Erythroblast (primary cell): ENCODE data around the gene SLC25A22.

ENCODE experiments used
- GATA1 ChIP-seq: IDR thresholded peaks from 2 replicates; pipeline ENCODE4 v1.6.1; 2011; ENCODE audit warnings: low read depth, mild to moderate bottlenecking, control low read depth, low read length, moderate library complexity
- POLR2A ChIP-seq: IDR thresholded peaks from 2 replicates; pipeline ENCODE4 v1.6.1; 2011; ENCODE audit warnings: mild to moderate bottlenecking, low read length

DNA sequence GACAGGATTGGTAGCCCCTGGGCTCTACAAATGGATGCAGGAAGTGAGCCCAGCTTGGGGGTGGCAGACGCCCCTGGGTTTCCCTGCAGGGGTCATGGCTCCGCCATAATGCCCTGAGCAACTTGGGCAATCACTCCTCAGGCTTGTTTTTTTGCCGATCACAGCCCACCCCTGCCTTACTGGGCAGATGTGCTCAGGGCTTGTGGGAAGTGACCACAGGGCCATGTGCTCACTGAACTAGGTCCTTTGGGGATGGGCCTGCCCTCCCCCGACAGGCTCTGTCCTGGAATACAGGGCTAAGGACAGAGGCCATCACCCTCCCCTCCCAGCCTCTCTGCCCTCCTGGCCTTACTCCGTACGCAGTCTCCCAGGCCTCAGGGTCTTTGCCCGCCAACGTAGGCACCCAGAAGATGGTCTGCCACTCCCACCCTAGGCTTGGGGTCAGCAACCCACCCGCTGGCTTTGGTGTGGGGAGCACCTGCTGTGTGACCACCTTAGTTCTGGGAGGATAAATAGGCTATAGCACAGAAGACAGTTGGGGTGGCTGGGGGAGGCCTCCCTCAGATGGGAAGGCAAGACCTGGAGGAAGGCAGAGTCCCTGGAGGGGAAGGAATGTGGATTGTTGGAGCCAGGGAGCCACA, 15.5 kb upstream of the SLC25A22 start:
- peak; percentile 53 for TF ChIP-seq POLR2A
- TF ChIP-seq GATA1: no peak
